PC-9 (cell line): ENCODE data around the gene CDH11.

Experiments
- EZH2 ChIP-seq: fragments of 200-600 bp; sonication (generic); IDR thresholded peaks from 2 replicates; pipeline ENCODE4 v1.8.0; 2017; ENCODE audit warnings: antibody characterized with exemption, low read depth
- TF ChIP-seq, protein P1 (sequence below): fragments of 200-600 bp; sonication (generic); conservative IDR thresholded peaks from 2 replicates; pipeline ENCODE4 v1.6.1; 2017; ENCODE audit warnings: mixed run types, antibody characterized with exemption, mild to moderate bottlenecking, moderate library complexity

DNA sequence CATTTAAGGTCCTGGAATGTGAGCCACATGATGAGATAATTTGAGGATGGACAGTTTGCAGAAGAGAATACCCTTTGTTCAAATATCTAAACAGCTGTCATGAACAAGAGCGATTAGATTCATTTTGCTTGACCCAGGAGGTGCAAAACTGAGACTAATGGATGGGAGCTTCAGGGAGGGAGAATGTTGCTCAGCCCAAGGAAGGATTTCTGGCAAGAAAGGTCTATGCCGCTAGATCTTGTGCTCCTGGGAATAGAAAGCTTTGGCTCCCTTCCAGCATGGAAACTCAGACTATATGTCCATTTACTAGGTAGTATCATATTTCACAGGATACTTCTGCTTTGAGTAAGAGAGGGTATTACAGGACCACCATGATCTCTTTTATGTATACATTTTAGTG is 14.8 kb upstream of the CDH11 start:
- TF ChIP-seq EZH2, result no peak
- TF ChIP-seq, protein P1, sequence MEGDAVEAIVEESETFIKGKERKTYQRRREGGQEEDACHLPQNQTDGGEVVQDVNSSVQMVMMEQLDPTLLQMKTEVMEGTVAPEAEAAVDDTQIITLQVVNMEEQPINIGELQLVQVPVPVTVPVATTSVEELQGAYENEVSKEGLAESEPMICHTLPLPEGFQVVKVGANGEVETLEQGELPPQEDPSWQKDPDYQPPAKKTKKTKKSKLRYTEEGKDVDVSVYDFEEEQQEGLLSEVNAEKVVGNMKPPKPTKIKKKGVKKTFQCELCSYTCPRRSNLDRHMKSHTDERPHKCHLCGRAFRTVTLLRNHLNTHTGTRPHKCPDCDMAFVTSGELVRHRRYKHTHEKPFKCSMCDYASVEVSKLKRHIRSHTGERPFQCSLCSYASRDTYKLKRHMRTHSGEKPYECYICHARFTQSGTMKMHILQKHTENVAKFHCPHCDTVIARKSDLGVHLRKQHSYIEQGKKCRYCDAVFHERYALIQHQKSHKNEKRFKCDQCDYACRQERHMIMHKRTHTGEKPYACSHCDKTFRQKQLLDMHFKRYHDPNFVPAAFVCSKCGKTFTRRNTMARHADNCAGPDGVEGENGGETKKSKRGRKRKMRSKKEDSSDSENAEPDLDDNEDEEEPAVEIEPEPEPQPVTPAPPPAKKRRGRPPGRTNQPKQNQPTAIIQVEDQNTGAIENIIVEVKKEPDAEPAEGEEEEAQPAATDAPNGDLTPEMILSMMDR, result no peak
